ENCODE measurements around the gene RNF40.

Gene RNF40

DNA sequence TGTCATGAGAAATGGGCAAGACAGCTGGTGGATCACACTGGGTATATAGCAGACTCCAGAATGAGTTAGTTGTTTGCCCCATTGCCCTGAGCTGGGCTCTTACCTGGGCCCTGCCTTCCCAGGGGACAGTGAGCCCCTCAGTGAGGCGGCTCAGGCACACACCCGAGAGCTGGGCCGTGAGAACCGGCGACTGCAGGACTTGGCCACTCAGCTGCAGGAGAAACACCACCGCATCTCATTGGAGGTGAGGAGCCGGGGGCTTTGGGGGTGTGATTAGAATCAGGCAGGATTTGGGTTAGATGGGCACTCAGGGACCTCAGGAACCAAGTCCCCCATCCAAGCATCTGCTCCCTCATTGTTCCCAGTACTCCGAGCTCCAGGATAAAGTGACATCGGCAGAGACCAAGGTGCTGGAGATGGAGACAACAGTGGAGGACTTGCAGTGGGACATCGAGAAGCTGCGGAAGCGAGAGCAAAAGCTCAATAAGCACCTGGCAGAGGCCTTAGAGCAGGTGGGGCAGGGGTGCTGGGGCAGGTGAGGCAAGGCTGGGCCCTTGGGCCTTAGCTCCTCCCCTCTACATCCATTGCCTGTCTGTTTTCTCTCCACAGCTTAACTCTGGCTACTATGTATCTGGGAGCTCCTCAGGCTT, 2.8 kb downstream of the RNF40 start:
- DNase-seq, result no peak

DNA sequence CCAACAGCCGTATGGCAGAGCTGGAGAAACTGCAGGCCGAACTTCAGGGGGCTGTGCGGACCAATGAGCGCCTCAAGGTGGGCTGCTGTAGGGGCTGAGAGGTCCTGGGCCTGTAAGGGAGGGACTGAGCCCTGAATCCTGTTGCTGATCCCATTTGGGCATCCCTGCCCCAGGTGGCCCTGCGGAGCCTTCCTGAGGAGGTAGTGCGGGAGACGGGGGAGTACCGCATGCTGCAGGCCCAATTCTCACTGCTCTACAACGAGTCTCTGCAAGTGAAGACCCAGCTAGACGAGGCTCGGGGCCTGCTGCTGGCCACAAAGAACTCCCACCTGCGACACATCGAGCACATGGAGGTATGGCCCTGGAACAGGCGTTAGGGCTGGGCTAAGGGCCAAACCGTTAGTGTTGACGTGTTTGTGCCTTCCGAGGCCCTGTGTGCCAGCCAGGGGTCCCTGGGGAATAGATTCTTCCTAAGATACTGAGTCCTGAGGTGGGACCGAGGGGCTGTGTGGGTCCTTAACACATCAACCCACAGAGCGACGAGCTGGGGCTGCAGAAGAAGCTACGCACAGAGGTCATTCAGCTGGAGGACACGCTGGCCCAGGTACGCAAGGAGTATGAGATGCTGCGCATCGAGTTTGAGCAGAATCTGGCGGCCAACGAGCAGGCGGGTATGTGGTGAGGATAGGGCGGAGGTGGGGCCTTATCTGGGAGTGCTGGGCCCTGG, 4.2 kb downstream of the RNF40 start:
- no peak for DNase-seq

DNA sequence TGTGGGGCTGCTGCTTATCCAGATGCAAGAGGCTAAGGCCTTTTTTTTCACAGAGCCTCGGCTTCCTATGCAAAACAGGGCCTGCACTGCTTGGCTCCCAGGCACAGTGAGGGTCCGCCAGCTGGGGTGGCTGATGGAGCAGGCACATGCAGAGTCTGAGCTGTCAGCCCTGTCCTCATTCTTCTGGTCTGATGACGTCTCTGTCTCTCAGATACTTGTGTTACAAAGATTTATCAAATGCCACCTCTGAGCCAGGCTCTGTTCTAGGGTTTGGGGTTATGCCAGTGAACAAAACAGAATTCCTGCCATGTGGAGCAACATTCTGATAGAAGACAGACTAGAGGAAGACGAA, 4.8 kb downstream of the RNF40 start:
- no peak for DNase-seq

DNA sequence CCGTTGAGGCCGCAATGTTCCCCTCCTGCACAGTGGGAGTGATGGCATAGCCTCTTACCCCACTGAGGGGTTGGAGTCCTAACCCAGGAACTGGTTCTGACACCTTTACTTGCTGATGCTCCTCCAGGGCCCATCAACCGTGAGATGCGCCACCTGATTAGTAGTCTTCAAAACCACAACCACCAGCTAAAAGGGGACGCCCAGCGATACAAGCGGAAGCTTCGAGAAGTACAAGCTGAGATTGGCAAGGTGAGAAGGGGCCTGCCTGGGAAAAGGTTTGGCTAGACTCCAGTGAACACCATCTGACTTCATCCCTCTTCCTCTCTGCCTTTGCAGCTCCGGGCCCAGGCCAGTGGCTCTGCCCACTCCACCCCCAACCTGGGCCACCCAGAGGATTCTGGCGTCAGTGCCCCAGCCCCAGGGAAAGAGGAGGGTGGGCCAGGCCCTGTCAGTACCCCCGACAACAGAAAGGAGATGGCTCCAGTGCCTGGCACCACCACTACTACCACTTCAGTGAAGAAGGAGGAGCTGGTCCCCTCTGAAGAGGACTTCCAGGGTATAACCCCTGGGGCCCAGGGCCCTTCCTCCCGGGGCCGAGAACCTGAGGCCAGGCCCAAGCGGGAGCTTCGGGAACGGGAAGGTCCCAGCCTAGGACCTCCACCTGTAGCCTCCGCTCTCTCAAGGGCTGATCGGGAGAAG, 5.8 kb downstream of the RNF40 start:
- DNase-seq, result no peak

DNA sequence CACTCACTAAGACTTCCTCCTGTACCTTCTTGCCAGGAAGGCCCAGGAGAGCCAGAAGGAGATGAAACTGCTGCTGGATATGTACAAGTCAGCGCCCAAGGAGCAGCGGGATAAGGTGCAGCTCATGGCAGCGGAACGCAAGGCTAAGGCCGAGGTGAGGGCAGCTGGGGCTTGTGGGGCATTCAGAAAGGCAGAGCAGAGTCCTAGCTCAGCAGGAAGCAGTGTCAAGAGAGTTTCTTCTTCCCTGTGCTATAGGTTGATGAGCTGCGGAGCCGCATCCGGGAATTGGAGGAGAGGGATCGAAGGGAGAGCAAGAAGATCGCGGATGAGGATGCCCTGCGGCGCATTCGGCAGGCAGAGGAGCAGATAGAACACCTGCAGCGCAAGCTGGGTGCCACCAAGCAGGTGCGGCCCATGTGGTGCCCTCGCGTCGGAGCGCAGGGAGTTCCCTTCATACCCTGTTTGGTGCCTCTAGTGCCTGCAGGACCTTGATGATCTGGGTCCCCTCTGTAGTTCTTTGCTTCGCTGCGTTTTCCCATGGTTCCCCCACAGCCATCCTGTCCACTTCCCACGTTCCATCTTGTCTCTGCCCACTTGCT, 6.6 kb downstream of the RNF40 start:
- no peak for DNase-seq

DNA sequence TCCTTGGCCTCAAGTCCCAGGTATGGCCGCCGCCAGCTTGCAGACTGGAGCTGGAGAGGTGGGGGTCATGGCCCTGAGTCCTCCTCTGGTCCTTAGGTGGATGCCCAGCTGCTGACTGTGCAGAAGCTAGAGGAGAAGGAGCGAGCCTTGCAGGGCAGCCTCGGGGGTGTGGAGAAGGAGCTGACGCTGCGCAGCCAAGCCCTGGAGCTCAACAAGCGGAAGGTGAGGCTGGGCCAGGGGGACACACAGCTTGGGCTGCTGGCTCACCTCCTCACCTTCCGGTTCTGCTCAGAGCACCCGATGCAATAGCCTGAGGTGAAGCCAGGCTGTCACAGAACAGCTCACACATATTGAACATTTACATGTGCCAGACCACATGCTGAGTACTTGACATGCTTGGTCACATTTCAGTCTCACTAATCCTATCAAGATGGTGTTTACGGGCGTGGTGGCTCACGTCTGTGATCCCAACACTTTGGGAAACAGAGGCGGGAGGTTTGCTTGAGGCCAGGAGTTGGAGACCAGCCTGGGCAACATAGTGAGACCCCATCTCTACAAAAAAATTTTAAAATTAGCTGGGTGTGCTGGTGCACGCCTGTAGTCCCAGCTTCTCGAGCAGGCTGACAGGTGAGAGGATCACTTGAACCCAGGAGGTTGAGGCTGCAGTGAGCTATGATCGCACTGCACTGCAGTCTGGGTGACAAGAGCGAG, 7.4 kb downstream of the RNF40 start:
- DNase-seq, result no peak

DNA sequence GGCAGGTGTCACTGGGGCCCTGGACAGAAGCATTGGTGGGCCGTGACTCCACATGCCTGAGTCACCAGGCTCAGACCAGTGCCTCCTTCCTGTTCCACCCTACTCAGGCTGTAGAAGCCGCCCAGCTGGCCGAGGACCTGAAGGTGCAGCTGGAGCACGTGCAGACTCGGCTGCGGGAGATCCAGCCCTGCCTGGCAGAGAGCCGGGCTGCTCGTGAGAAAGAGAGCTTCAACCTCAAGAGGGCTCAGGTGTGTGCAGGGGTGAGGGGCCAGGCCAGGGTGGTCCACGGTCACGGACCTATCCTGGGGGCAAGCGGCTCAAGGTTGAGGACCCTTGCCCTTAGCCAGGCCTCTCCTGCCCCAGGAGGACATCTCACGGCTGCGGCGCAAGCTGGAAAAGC, 9.6 kb downstream of the RNF40 start:
- no peak for DNase-seq

DNA sequence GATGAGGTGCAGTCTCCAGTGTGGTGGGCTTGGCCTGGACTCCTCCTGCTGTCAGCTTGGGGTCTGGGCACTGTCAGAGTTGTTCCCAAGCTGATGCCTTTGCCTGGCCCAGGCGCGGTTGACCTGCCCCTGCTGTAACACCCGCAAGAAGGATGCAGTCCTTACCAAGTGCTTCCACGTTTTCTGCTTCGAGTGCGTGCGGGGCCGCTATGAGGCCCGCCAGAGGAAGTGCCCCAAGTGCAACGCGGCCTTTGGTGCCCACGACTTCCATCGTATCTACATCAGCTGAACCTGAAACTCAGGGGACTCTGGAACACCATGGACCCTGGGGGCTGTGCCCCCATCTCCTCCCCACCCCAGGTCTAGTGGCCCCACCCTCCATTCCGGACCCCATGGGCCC, 11.7 kb downstream of the RNF40 start:
- no peak for DNase-seq

DNA sequence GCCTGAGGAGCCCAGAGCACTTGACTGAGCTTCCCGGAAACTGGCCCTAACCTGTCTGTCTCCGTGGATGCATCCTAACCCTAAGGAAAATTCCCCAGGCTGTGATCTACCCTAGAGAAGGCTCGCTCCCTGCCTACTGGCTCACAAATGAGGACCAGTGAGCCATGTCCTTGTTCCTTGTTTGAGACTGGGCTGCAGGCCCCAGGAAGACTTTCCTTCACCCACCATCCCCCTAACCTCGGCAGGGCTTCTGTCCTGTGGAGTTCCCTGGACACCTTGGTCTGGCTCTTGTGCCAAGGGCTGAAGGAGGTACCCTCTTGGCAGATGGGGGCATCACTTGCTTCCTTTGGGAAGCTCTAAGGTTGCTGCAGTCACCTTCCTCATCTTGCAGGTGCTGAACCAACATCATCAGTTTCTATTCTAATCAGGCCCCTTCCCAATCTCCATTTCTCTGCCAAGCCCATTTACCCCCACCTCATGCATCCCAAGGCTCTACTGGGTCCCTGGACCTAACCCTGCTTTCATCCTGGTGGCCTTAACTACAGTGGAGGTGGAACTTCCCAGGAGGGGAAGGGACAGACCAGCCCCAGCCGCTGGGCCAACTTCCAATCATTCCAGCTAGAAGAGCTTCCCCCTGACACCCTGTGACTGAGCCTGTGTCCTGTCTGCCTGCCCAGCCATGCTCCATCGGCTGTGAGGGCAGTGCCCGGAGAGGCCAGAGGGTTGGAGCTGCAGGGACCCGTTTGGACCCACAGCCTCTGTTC, 12.4 kb downstream of the RNF40 start:
- no peak for DNase-seq

DNA sequence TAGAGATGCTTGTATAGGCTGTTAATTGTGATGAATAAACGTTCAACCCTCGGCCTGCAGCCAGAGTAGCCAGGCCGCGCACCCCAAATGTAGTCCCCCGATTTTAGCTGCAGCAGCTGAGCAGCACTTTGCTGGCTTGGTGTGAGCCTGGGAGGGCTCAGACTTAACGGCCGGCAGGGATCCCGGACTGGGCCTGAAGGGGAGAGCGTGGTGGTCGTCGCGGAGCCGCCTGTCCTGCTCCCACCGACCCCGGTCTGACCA, 12.9 kb downstream of the RNF40 start:
- no peak for DNase-seq

DNA sequence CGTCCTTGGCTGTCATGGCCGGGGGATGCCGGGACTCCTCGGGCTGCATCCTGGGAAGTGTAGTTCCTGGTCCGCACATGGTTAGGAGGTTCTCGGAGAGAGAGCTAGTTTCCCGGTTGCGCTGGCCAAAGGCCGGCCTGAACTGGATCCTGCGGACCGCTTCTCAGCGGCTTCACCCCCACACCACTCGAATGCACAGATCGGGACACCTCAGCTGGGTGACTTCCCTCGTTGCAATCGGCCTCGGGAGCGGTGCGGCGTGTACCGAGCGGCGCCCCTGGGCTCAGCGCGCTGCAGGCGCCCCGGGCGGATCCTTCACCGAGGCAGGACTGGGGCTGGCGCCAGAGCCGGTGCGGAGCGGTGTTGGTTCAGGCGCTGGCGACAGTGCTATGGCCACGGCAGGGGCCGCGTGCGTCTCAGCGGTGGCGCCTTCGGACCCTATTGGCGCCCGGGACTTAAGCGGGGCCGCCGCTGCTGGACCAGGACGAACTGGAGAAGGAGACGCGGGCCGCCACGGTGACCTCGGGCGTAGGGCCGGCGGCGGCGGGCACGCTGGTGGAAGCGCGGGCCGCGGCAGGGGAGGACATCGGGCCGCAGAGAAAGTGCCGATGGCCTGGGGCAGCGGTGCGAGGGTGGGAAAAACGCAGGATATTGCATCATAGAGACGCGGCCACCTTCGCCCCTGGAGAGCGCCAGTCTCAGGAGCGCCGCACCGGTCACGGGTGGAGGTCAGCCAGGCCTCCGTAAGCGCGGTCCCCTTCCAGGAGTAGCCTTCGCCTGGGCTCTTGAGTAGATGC, 13.5 kb downstream of the RNF40 start:
- DNase-seq, result peak; percentile 79

DNA sequence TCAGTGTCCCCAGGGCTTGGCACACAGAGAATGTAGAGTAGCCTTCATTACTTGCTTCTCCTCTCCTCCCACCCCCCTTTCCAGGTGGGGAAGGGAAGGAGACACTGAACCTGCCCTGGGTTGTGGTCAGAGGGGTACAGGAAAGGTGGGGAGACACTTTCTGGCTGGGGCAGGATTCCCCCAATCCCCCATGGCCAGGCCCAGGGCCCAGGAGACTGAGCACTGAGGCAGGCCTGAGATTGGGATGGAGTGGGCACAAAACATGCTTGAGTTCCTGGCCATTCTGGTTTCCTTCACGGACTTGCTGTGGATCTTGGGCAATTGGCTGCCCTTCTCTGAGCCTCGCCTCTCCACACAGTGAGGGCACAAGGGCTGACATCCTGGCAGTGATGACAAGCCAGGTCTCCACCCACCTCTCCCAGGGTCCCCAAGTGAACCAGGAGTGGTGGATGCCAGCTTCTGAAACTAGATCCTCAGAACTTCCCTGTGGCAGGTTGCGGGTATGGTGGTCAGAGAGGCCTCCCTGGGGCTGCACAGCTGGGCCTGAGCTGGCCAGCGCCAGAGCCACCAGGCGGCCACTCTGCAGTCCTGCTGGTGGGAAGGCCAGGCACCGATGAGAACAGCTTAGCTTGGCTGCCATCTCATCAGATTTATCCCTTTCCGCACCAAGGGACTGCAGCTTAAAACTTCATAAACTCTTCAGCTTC, 15.6 kb downstream of the RNF40 start:
- no peak for DNase-seq

DNA sequence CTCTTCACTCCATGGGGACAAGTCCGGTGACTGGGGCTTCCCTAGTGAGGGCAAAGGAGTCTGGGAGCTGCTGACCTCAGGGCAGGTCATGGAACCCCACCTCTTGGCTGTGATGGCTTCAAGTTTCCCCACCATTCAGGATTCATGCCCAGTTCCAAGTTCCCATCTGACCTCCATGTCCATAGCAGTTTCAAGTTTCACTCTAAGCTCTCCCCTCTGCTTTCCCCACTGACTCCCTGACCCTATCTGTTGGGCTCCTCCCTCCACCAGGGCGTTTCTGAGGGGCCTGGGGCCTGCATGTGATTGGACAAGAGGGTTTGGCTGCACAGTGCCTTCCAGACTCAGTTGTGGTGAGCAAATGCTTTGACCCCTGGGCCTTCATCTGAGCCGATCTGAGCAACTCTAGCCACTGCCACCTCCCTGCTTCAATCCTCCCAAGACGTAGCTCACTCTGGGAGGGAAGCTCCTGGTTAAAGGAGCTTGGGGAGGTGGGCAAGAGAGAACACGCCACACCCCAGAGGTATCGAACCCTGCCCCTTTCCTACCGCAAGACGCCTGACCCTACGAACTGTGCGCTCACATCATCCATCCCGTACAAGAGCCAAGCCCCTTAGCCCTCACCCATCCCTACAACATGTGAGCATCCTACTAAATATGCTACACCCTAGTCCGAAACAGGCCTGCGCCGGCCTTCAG, 16.6 kb downstream of the RNF40 start:
- DNase-seq, result no peak

DNA sequence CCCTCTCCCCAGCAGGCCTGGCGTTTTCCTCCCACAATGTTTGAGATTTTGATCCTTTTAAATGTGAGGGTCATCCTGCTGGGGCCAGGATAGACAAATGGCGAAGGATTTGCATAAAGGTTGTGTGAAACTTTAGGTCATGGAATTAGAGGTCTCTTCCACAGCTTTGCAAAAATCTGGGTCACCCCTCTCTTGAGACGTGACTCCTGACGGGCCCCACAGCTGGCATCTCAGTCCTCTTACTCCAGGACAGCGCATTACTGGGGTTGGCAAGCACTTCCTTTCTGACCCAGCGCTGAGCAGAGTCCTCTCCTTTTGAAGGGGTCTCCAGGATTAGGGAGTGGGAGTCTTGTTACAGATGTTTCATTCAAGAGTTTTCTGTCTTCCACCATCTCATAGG, 17.5 kb downstream of the RNF40 start:
- DNase-seq, result no peak

DNA sequence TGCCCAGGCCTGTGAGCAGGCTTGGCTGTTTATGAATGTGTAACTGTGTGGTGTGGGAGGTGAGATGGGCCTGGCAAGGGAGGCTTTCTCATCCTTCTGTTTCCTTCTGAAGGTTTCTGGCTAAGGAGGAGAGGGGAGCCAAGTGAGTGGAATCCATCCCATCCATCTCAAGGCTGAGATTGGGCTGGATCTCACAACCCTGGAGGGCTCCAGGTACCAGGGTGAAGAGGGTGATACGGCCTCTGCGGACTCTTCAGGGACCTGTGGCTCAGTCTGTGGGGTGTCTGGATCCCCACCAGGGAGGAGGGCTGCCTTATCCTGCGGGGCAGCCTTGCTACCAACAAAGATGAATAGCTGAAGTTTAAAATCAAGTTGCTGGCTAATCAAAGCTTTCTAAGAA, 17.9 kb downstream of the RNF40 start:
- DNase-seq, result no peak

DNA sequence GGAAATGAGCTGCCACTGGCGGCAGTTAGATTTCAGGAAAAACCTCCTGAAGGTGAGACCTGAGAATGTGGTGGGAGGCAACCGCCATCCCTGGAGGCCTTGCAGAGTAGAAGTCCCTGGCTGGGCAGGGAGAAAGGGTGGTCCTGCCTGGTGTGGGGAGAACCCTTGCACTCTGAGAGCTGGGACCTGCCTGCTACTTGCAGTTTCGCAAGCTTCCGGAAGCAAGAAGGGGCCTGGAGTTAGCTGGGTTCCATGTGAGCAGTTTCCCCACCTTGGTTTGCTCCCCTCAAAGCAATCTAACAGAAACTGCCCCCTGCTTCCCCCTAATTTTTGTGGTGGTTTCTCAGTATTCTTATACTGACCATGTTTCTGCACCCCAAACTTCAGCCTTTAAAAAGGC, 18.4 kb downstream of the RNF40 start:
- no peak for DNase-seq

DNA sequence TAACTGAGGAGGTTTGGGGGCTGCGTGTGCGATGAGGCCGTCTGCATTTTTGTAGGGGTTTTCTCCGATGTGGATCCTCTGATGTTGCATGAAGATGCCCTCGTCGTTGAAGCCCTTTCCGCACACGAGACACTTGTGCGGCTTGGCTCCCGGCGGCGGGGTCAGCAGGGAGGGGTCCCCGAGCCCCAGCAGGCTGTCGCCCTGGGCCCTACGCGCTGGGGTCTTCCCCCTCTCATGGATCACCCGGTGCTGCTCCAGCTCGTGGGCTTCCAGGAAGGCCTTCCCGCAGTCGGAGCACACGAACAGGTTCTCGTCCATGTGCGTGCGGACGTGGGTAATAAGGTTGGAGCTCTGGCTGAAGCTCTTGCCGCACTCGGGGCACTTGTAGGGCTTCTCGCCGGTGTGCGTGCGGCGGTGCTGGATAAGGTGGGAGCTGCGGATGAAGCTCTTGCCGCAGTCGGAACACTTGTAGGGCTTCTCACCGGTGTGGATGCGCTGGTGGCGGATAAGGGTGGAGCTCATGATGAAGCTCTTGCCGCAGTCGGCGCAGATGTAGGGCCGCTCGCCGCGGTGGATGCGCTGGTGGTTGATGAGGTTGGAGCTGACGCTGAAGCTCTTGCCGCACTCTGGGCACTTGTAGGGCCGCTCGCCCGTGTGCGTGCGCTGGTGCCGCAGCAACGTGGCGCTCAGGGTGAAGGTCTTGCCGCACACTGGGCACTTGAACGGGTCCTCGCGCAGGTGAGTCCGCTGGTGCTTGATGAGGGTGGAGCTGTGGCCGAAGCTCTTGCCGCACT, 20.6 kb downstream of the RNF40 start:
- DNase-seq, result no peak

DNA sequence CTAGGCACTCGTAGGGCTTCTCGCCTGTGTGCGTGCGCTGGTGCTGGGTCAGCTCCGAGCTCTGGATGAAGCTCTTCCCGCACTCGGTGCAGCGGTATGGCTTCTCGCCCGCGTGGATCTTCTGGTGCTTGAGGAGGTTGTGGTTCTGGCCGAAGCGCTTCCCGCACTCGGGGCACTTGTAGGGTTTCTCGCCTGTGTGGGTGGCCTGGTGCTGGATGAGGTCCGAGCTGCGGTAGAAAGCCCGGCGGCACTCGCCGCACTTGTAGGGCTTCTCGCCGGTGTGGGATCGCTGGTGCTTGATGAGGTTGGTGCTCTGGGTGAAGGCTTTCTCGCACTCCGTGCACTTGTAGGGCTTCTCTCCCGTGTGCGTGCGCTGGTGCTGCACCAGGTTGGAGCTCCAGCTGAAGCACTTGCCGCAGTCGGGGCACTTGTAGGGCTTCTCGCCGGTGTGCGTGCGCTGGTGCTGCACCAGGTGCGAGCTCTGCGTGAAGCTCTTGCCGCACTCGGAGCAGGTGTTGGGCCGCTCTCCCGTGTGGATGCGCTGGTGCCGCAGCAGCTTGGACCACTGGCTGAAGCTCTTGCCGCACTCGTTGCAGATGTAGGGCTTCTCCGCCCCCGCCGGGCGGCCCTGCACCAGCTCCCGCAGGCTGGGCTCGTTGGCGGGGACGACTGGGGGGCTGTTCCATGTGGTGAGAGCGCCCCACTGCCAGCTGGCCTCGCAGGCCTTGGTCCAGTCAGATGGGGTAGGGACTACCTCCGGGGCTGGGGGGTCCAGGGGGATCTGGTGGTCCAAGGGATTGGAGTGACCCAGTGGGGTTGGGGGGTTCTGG, 21.4 kb downstream of the RNF40 start:
- no peak for DNase-seq

DNA sequence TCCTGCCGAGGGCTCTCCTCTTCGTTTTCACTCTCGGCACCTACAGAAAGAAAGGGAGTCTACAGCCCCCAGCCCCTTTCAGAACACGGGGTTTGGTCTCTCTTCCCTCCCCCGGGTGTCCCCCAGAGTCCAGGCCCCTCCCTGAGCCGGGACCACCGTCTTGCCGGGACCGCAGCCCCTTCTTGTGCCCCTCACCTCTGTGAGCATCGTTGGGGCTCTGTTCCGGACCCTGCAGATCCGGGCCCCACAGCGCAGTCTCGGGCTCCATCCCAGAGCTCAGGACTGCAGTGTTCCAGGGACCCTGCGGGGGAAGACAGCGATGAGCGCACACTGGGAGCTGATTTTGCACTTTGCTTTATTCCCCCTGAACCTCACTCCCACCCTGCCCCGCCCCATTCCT, 22.1 kb downstream of the RNF40 start:
- no peak for DNase-seq

All from NCI-H1092 treated with DMSO at 0.1 percent for 48 hours (cell line).